Measurements from ENCODE around the gene USP5. TPM values are rescaled to one million over a fixed set of nuclear protein-coding genes. Genes with fewer than 3 reads are reported as not detected.
A peak's percentile ranks its signal among the peaks of the same experiment; 100 is the strongest.

Gene USP5
- total RNA-seq, 1 experiment from 2014 or later: 175 TPM

- H2AFZ ChIP-seq (ENCODE audit: low read depth, low read length, poor library complexity, severe bottlenecking): no peak overlapping the region
Observed at GRCh38 chr12:6852651-6853354, 853 bp downstream of the USP5 start.

GRCh38 chr12:6853626-6854025 lies 1.7 kb downstream of the USP5 start:
- Histone ChIP-seq H3K4me2 (ENCODE audit: low read length) (peak overlapping the region; percentile 100), H3K27me3 (ENCODE audit: insufficient read depth, low read length) (no peaks in the 10 kb centered on the region), H3K4me1 (ENCODE audit: control insufficient read depth in 1 of 2, insufficient read depth in 2 of 2, low read length in 2 of 2) (peaks cover 15 to 31% of the 10 kb centered on the region in 2 experiments), H3K9me3 (ENCODE audit: control insufficient read depth in 1 of 2, insufficient read depth in 1 of 2, low read depth in 1 of 2, low read length in 2 of 2) (no peaks in the 10 kb centered on the region), H3K27ac (ENCODE audit: low read depth, low read length) (peak overlapping the region; percentile 65), H2AFZ (ENCODE audit: low read depth, low read length, poor library complexity, severe bottlenecking) (no peak overlapping the region), H3K9ac (ENCODE audit: low read length) (peak overlapping the region; percentile 89), H3K36me3 (ENCODE audit: control insufficient read depth in 1 of 2, insufficient read depth in 2 of 2, low read length in 2 of 2) (peaks cover 31 to 55% of the 10 kb centered on the region in 2 experiments; a peak in 3 of 4 replicates), H4K20me1 (ENCODE audit: insufficient read depth) (no peaks in the 10 kb centered on the region), H3K4me3 (replicated peaks in 1 of 2; ENCODE audit: low read depth in 1 of 2, low read length in 2 of 2) (peak overlapping the region; percentile 67 to 94), H3K79me2 (ENCODE audit: insufficient read depth, low read length) (peaks cover 49% of the 10 kb centered on the region), H3K9me2 (ENCODE audit: insufficient read depth) (no peaks in the 10 kb centered on the region)
- no peak for ATAC-seq
- RAD21 ChIA-PET (ENCODE audit: low non-redundant PET in 1 of 2, low total read pairs in 2 of 2, uncharacterized antibody in 2 of 2, unreplicated experiment in 2 of 2): no interaction called here
- CTCF ChIA-PET: interaction anchor here (2.6 to 3.4 kb wide), 4 partner anchors 19 to 100 kb away, joined by 10 to 38 read pairs (median 24); partner anchors contain the start of genes MLF2 and SPSB2
- no TSS peak for BruUV-seq (replicated peaks)
- no peak for DNase-seq (ENCODE audit: low read depth, low spot score)
- no peak for TF ChIP-seq YY1 (IDR thresholded peaks at IDR 0.05; ENCODE audit: extremely low read depth, insufficient replicate concordance, low read depth, low read length)
- no peak for TF ChIP-seq ATF3 (IDR thresholded peaks at IDR 0.05)
- POLR2A ChIA-PET: interaction anchor here (8.9 kb wide), 1 partner anchor 15 kb away, joined by 186 read pairs; the partner anchor contains the start of genes SPSB2 and TPI1
- intact Hi-C loops (cut with micrococcal nuclease): loop anchor here (5.0 kb wide), 1 partner anchor 246 kb away; the partner anchor contains the start of gene CHD4

More at GRCh38 chr12:6852651-6853354, 853 bp downstream of the USP5 start:
- Histone ChIP-seq H3K27ac (ENCODE audit: low read depth, low read length) (peak overlapping the region; percentile 65), H3K9me2 (ENCODE audit: insufficient read depth) (no peaks in the 10 kb centered on the region), H3K4me2 (ENCODE audit: low read length) (peak overlapping the region; percentile 100), H3K4me1 (ENCODE audit: control insufficient read depth in 1 of 2, insufficient read depth in 2 of 2, low read length in 2 of 2) (peaks cover 15 to 31% of the 10 kb centered on the region in 2 experiments), H3K27me3 (ENCODE audit: insufficient read depth, low read length) (no peaks in the 10 kb centered on the region), H3K79me2 (ENCODE audit: insufficient read depth, low read length) (peaks cover 49% of the 10 kb centered on the region), H3K36me3 (ENCODE audit: control insufficient read depth in 1 of 2, insufficient read depth in 2 of 2, low read length in 2 of 2) (peaks cover 30 to 48% of the 10 kb centered on the region in 2 experiments; a peak in 3 of 4 replicates), H4K20me1 (ENCODE audit: insufficient read depth) (no peaks in the 10 kb centered on the region), H3K9me3 (ENCODE audit: control insufficient read depth in 1 of 2, insufficient read depth in 1 of 2, low read depth in 1 of 2, low read length in 2 of 2) (no peaks in the 10 kb centered on the region), H3K4me3 (replicated peaks in 1 of 2; ENCODE audit: low read depth in 1 of 2, low read length in 2 of 2) (peak overlapping the region; percentile 67 to 94), H3K9ac (ENCODE audit: low read length) (peak overlapping the region; percentile 89)
- ChIA-PET CTCF (interaction anchor here (0.6 to 3.4 kb wide), 10 partner anchors 16 to 99 kb away, joined by 3 to 38 read pairs (median 9); partner anchors contain the start of genes MLF2, P3H3 and SPSB2), RAD21 (ENCODE audit: low non-redundant PET in 1 of 2, low total read pairs in 2 of 2, uncharacterized antibody in 2 of 2, unreplicated experiment in 2 of 2) (interaction anchor here in 1 of 2 experiments (1.5 kb wide), 1 partner anchor 20 kb away, joined by 5 read pairs; the partner anchor contains the start of gene SPSB2), POLR2A (interaction anchor here (0.6 to 8.9 kb wide), 14 partner anchors 8 to 638 kb away, joined by 3 to 186 read pairs (median 12); partner anchors contain the start of genes C12orf57, COPS7A, GAPDH and GNB3)
- no peak for DNase-seq (ENCODE audit: low read depth, low spot score)
- no TSS peak for BruUV-seq (replicated peaks)
- intact Hi-C loops (cut with micrococcal nuclease): loop anchor here (5.0 kb wide), 1 partner anchor 246 kb away; the partner anchor contains the start of gene CHD4
- peak; percentile 6 for ATAC-seq
- TF ChIP-seq RAD21 (IDR thresholded peaks at IDR 0.05; ENCODE audit: low read depth) (no peak), TCF7L2 (IDR thresholded peaks at IDR 0.05; ENCODE audit: borderline replicate concordance, extremely low read depth, insufficient read depth, insufficient read length) (peak; percentile 61)
